SK-N-SH treated with all-trans-retinoic acid at 6 μM for 48 hours (cell line): ENCODE results near the gene NPPB.

Experiments
- ATAC-seq: fragments of 200-7000 bp; cut with Tn5 transposase; 3 replicates; pipeline ENCODE4 v1.9.1; 2020; ENCODE audit warnings: mild to moderate bottlenecking, moderate library complexity
- ARNTL ChIP-seq: fragments of 450-650 bp; formaldehyde crosslinking; IDR thresholded peaks from 2 replicates; pipeline ENCODE4 v1.5.0; 2020; ENCODE audit warnings: low read depth, mild to moderate bottlenecking, moderate library complexity, borderline replicate concordance
- BACH2 ChIP-seq: fragments of 250-450 bp; sonication (Bioruptor Pico); IDR thresholded peaks from 2 replicates; pipeline ENCODE4 v1.9.0; 2021; ENCODE audit warnings: mild to moderate bottlenecking, borderline replicate concordance
- CREB5 ChIP-seq: fragments of 250-450 bp; sonication (Bioruptor Pico); IDR thresholded peaks from 2 replicates; pipeline ENCODE4 v1.5.1; 2020; ENCODE audit warnings: low read depth, mild to moderate bottlenecking, moderate library complexity
- CSDC2 ChIP-seq: fragments of 250-450 bp; sonication (Bioruptor Pico); IDR thresholded peaks from 2 replicates; pipeline ENCODE4 v1.5.0; 2020; ENCODE audit warnings: mild to moderate bottlenecking, moderate library complexity
- CSRNP3 ChIP-seq: fragments of 250-450 bp; sonication (Bioruptor Pico); IDR thresholded peaks from 2 replicates; pipeline ENCODE4 v1.5.1; 2021; ENCODE audit warnings: mild to moderate bottlenecking, moderate library complexity
- ESRRG ChIP-seq: fragments of 250-450 bp; sonication (Bioruptor Pico); IDR thresholded peaks from 2 replicates; pipeline ENCODE4 v1.6.1; 2021; ENCODE audit warnings: mild to moderate bottlenecking
- GLIS3 ChIP-seq: fragments of 250-450 bp; sonication (Bioruptor Pico); IDR thresholded peaks from 2 replicates; pipeline ENCODE4 v1.5.0; 2020; ENCODE audit warnings: mild to moderate bottlenecking, moderate library complexity
- ISL1 ChIP-seq: fragments of 250-450 bp; sonication (Bioruptor Pico); IDR thresholded peaks from 2 replicates; pipeline ENCODE4 v2.1.2; 2022; ENCODE audit warnings: mild to moderate bottlenecking, moderate library complexity
- OSR1 ChIP-seq: fragments of 250-450 bp; sonication (Bioruptor Pico); IDR thresholded peaks from 2 replicates; pipeline ENCODE4 v1.8.0; 2022; ENCODE audit warnings: moderate library complexity, mild to moderate bottlenecking, inconsistent platforms
- PATZ1 ChIP-seq: fragments of 250-450 bp; sonication (Bioruptor Pico); IDR thresholded peaks from 2 replicates; pipeline ENCODE4 v1.8.0; 2020; ENCODE audit warnings: mild to moderate bottlenecking, moderate library complexity, borderline replicate concordance
- POU6F1 ChIP-seq: fragments of 250-450 bp; sonication (Bioruptor Pico); IDR thresholded peaks from 2 replicates; pipeline ENCODE4 v1.8.0; 2021; ENCODE audit warnings: low read depth, mild to moderate bottlenecking, moderate library complexity, borderline replicate concordance
- PPARA ChIP-seq: fragments of 250-450 bp; sonication (Bioruptor Pico); IDR thresholded peaks from 2 replicates; pipeline ENCODE4 v1.5.0; 2020; ENCODE audit warnings: mild to moderate bottlenecking, borderline replicate concordance
- SNAI2 ChIP-seq: fragments of 250-450 bp; sonication (Bioruptor Pico); IDR thresholded peaks from 2 replicates; pipeline ENCODE4 v1.5.0; 2020; ENCODE audit warnings: mild to moderate bottlenecking, moderate library complexity
- TCF4 ChIP-seq: fragments of 250-450 bp; sonication (Bioruptor Pico); IDR thresholded peaks from 2 replicates; pipeline ENCODE4 v1.8.0; 2021; ENCODE audit warnings: mild to moderate bottlenecking, moderate library complexity, borderline replicate concordance
- TOX ChIP-seq: fragments of 250-450 bp; sonication (Bioruptor Pico); IDR thresholded peaks from 2 replicates; pipeline ENCODE4 v1.8.0; 2021; ENCODE audit warnings: mild to moderate bottlenecking, moderate library complexity, borderline replicate concordance
- TSHZ2 ChIP-seq: fragments of 250-450 bp; sonication (Bioruptor Pico); IDR thresholded peaks from 2 replicates; pipeline ENCODE4 v1.5.0; 2020; ENCODE audit warnings: mild to moderate bottlenecking, moderate library complexity
- ZC3H10 ChIP-seq: fragments of 250-450 bp; sonication (Bioruptor Pico); IDR thresholded peaks from 2 replicates; pipeline ENCODE4 v1.5.1; 2021; ENCODE audit warnings: mild to moderate bottlenecking, moderate library complexity
- ZFP3 ChIP-seq: fragments of 250-450 bp; sonication (Bioruptor Pico); IDR thresholded peaks from 2 replicates; pipeline ENCODE4 v1.5.0; 2020; ENCODE audit warnings: mild to moderate bottlenecking, moderate library complexity
- ZFP30 ChIP-seq: fragments of 450-650 bp; formaldehyde crosslinking; IDR thresholded peaks from 2 replicates; pipeline ENCODE4 v1.5.0; 2022; ENCODE audit warnings: mild to moderate bottlenecking, moderate library complexity
- ZNF565 ChIP-seq: fragments of 450-650 bp; formaldehyde crosslinking; conservative IDR thresholded peaks from 2 replicates; pipeline ENCODE4 v1.5.0; 2020; ENCODE audit warnings: low read depth, mild to moderate bottlenecking, moderate library complexity
- ZNF70 ChIP-seq: fragments of 450-650 bp; formaldehyde crosslinking; IDR thresholded peaks from 2 replicates; pipeline ENCODE4 v1.5.0; 2020; ENCODE audit warnings: mild to moderate bottlenecking, moderate library complexity
- ZNF8 ChIP-seq: fragments of 450-650 bp; formaldehyde crosslinking; IDR thresholded peaks from 2 replicates; pipeline ENCODE4 v1.5.0; 2020; ENCODE audit warnings: mild to moderate bottlenecking, moderate library complexity

Gene NPPB

GRCh38 chr1:11854519-11854918 is 4.2 kb downstream of the NPPB start:
- no peak for ATAC-seq
- no peak for TF ChIP-seq TCF4 (CRISPR knock-in tag)
- TF ChIP-seq TOX (CRISPR knock-in tag) = no peak
- no peak for TF ChIP-seq PPARA (CRISPR knock-in tag)
- TF ChIP-seq CREB5 (CRISPR knock-in tag) = no peak
- no peak for TF ChIP-seq POU6F1 (CRISPR knock-in tag)
- no peak for TF ChIP-seq ZFP3 (CRISPR knock-in tag)
- TF ChIP-seq TSHZ2 (CRISPR knock-in tag) = no peak
- TF ChIP-seq SNAI2 = no peak
- no peak for TF ChIP-seq ZFP30 (CRISPR knock-in tag)
- TF ChIP-seq CSDC2 (CRISPR knock-in tag) = no peak
- TF ChIP-seq ESRRG (CRISPR knock-in tag) = no peak
- TF ChIP-seq ZC3H10 (CRISPR knock-in tag) = no peak
- TF ChIP-seq ZNF565 (CRISPR knock-in tag) = no peak
- no peak for TF ChIP-seq ARNTL
- no peak for TF ChIP-seq ZNF70
- no peak for TF ChIP-seq CSRNP3
- TF ChIP-seq BACH2 (CRISPR knock-in tag) = no peak
- TF ChIP-seq OSR1 (CRISPR knock-in tag) = no peak
- no peak for TF ChIP-seq ZNF8 (CRISPR knock-in tag)

- ATAC-seq = no peak
- TF ChIP-seq ZNF565 (CRISPR knock-in tag) (no peak), CSRNP3 (no peak), SNAI2 (no peak), CREB5 (CRISPR knock-in tag) (no peak), ISL1 (CRISPR knock-in tag) (no peak), CSDC2 (CRISPR knock-in tag) (no peak), TCF4 (CRISPR knock-in tag) (no peak), TOX (CRISPR knock-in tag) (no peak), GLIS3 (no peak), OSR1 (CRISPR knock-in tag) (no peak), BACH2 (CRISPR knock-in tag) (no peak), ZC3H10 (CRISPR knock-in tag) (no peak), ESRRG (CRISPR knock-in tag) (no peak), POU6F1 (CRISPR knock-in tag) (no peak), PATZ1 (CRISPR knock-in tag) (no peak), ZFP30 (CRISPR knock-in tag) (no peak), PPARA (CRISPR knock-in tag) (no peak), ZNF8 (CRISPR knock-in tag) (no peak), ZNF70 (no peak), ZFP3 (CRISPR knock-in tag) (no peak)
Observed at GRCh38 chr1:11851180-11851579, 7.6 kb downstream of the NPPB start.
